K562 (cell line): Measurements from ENCODE around the gene RERE. TPM values are rescaled to one million over a fixed set of nuclear protein-coding genes. Genes with fewer than 3 reads are reported as not detected.

ENCODE experiments used
- CBFA2T2 ChIP-seq: fragments of 450-650 bp; conservative IDR thresholded peaks from 2 replicates; pipeline ENCODE4 v1.6.1; 2017; ENCODE audit warnings: mild to moderate bottlenecking
- CBFA2T3 ChIP-seq: fragments of 450-650 bp; IDR thresholded peaks from 2 replicates; pipeline ENCODE4 v1.6.1; 2017
- CTCFL ChIP-seq: IDR thresholded peaks from 2 replicates; pipeline ENCODE4 v1.6.1; 2011; ENCODE audit warnings: borderline replicate concordance, low read depth, mild to moderate bottlenecking, moderate library complexity, low read length; ENCODE audit not compliant: insufficient read depth, poor library complexity, severe bottlenecking
- ERF ChIP-seq: fragments of 450-650 bp; formaldehyde crosslinking; IDR thresholded peaks from 2 replicates; pipeline ENCODE4 v1.4.0; 2020; ENCODE audit warnings: mild to moderate bottlenecking, mixed read lengths
- FOXK1 ChIP-seq: sonication (generic); formaldehyde crosslinking; IDR thresholded peaks from 2 replicates; pipeline ENCODE4 v1.8.0; 2022; ENCODE audit warnings: missing genetic modification reagents, mild to moderate bottlenecking, borderline replicate concordance
- HNRNPLL ChIP-seq: fragments of 200-400 bp; formaldehyde crosslinking; IDR thresholded peaks from 2 replicates; pipeline ENCODE4 v1.6.1; 2017; ENCODE audit warnings: low read length, low read depth, mild to moderate bottlenecking; ENCODE audit not compliant: poor library complexity, severe bottlenecking
- PHF21A ChIP-seq: fragments of 450-650 bp; IDR thresholded peaks from 2 replicates; pipeline ENCODE4 v1.6.1; 2017; ENCODE audit warnings: low read depth, borderline replicate concordance
- PYGO2 ChIP-seq: fragments of 450-650 bp; IDR thresholded peaks from 2 replicates; pipeline ENCODE4 v1.6.1; 2016; ENCODE audit warnings: mild to moderate bottlenecking, missing genetic modification characterization, moderate library complexity, missing compliant biosample characterization
- RREB1 ChIP-seq: fragments of 250-450 bp; sonication (Bioruptor Pico); IDR thresholded peaks from 2 replicates; pipeline ENCODE4 v1.4.0; 2020
- SRSF1 ChIP-seq: fragments of 200-400 bp; formaldehyde crosslinking; IDR thresholded peaks from 2 replicates; pipeline ENCODE4 v1.6.1; 2017; ENCODE audit warnings: mild to moderate bottlenecking, low read depth, low read length, moderate library complexity
- TEAD4 ChIP-seq, 2 experiments: sonication (generic) in 1 of 2; formaldehyde crosslinking in 1 of 2; IDR thresholded peaks; 2 replicates each; pipeline versions ENCODE4 v1.6.1 to v1.8.0; 2012 to 2022; ENCODE audit warnings: borderline replicate concordance in 1 of 2, inconsistent platforms in 1 of 2, low read length in 1 of 2, mild to moderate bottlenecking in 1 of 2, missing genetic modification reagents in 1 of 2
- THRB ChIP-seq: fragments of 450-650 bp; formaldehyde crosslinking; conservative IDR thresholded peaks from 2 replicates; pipeline ENCODE4 v1.4.0; 2022; ENCODE audit warnings: mild to moderate bottlenecking, missing genetic modification characterization
- ZBTB7A ChIP-seq: IDR thresholded peaks from 2 replicates; pipeline ENCODE4 v1.6.1; 2011; ENCODE audit warnings: low read depth, mild to moderate bottlenecking, low read length, moderate library complexity, borderline replicate concordance; ENCODE audit not compliant: control insufficient read depth
- ZBTB8A ChIP-seq: fragments of 450-650 bp; IDR thresholded peaks from 2 replicates; pipeline ENCODE4 v1.6.1; 2018; ENCODE audit warnings: mild to moderate bottlenecking, moderate library complexity; ENCODE audit not compliant: partially characterized antibody
- polyA plus RNA-seq, 8 experiments: library from polyadenylated mRNA; depleted of rRNA in 4 of 8; stranded (reverse) in 5 of 8; unstranded in 3 of 8; fragments of >200 nt; fragmentation: Nextera tagmentation in 2 of 8; fragmentation: Illumina TruSeq in 1 of 8; extraction: Ambion mirVana in 2 of 8; extraction: Trizol in 1 of 8; gene quantifications; 2 replicates each; pipeline versions ENCODE4 v1.2.1 to v1.2.3, GENCODE V29; 2011 to 2014; ENCODE audit warnings: inconsistent platforms in 1 of 8, missing spikeins in 1 of 8
- total RNA-seq, 7 experiments: library from RNA; depleted of rRNA in 6 of 7; stranded (reverse); fragments of >200 nt in 6 of 7; fragmentation: Illumina TruSeq in 2 of 7; extraction: Trizol in 2 of 7; gene quantifications; 2 replicates each; pipeline versions ENCODE4 v1.2.1 to v1.2.3, GENCODE V29; 2011 to 2021; ENCODE audit warnings: low replicate concordance in 1 of 7
- TF ChIP-seq, protein P1 (sequence below): fragments of 200-800 bp; sonication (Bioruptor generic); IDR thresholded peaks from 2 replicates; pipeline ENCODE4 v1.6.1; 2017; ENCODE audit warnings: missing genetic modification characterization, missing compliant biosample characterization
- TF ChIP-seq, protein P2 (sequence below), 2 experiments: fragments of 450-650 bp in 1 of 2; sonication (generic) in 1 of 2; formaldehyde crosslinking; conservative IDR thresholded peaks; 2 replicates each; pipeline versions ENCODE4 v1.4.0 to v1.8.1; 2020 to 2022; ENCODE audit warnings: mild to moderate bottlenecking in 1 of 2, missing genetic modification reagents in 1 of 2

RERE gene
- total and polyA plus RNA-seq, 9 of the 15 experiments (the other 6 are each of a cell fraction or from before 2014, with no cell fraction given): 3.0 to 51.5 (median 13.4) TPM

DNA sequence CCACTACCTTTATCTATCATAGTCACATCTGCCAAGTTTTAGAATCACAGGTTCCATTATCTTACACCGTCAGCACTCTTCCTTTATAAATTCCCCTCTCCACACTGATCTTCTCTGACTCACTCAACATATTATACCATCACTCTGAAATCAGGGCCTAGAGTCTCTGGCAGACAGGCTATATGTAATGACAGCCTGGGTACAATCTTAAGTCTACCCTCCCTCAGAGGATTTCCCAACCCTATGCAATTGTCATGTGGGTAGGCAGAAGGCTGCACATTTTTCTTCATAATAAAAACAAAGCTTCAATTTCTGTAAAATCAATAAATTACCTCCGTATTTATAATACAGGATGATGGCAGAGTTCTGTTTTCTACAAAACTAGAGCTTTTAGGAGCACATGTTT lies 138.0 kb downstream of the RERE start (continued):
- no peak for TF ChIP-seq RREB1 (CRISPR knock-in tag)
- TF ChIP-seq CTCFL: no peak
- peak; percentile 72 for TF ChIP-seq CBFA2T2
- no peak for TF ChIP-seq SRSF1
- peak; percentile 67 for TF ChIP-seq TEAD4 (IDR thresholded peaks at IDR 0.05; ENCODE audit: low read length)
- no peak for TF ChIP-seq TEAD4 (CRISPR knock-in tag; IDR thresholded peaks at IDR 0.05; ENCODE audit: borderline replicate concordance)
- TF ChIP-seq, protein P1, sequence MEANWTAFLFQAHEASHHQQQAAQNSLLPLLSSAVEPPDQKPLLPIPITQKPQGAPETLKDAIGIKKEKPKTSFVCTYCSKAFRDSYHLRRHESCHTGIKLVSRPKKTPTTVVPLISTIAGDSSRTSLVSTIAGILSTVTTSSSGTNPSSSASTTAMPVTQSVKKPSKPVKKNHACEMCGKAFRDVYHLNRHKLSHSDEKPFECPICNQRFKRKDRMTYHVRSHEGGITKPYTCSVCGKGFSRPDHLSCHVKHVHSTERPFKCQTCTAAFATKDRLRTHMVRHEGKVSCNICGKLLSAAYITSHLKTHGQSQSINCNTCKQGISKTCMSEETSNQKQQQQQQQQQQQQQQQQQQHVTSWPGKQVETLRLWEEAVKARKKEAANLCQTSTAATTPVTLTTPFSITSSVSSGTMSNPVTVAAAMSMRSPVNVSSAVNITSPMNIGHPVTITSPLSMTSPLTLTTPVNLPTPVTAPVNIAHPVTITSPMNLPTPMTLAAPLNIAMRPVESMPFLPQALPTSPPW: no peak
- TF ChIP-seq THRB (CRISPR knock-in tag): no peak
- TF ChIP-seq ERF (CRISPR knock-in tag): no peak
- TF ChIP-seq FOXK1: no peak
- TF ChIP-seq ZBTB8A: no peak
- TF ChIP-seq, protein P2, sequence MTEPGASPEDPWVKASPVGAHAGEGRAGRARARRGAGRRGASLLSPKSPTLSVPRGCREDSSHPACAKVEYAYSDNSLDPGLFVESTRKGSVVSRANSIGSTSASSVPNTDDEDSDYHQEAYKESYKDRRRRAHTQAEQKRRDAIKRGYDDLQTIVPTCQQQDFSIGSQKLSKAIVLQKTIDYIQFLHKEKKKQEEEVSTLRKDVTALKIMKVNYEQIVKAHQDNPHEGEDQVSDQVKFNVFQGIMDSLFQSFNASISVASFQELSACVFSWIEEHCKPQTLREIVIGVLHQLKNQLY (CRISPR knock-in tag; conservative IDR thresholded peaks at IDR 0.05): no peak
- no peak for TF ChIP-seq ZBTB7A
- no peak for TF ChIP-seq HNRNPLL
- TF ChIP-seq PYGO2: no peak
- TF ChIP-seq PHF21A: no peak; the same call in 1 of the 2 replicates
- TF ChIP-seq CBFA2T3: peak; percentile 86
